GF-D8 (cell line): Measurements from ENCODE around the gene PRSS53.
"Not testable (repeated sequence)": the region's sequence is repeated elsewhere in the genome, so short reads cannot be mapped to it uniquely, and the experiment has no call there.

ENCODE experiments used
- DNase-seq: peaks from one replicate; lab custom pipeline; 2025; lab: John Stamatoyannopoulos, UW

The PRSS53 gene

DNA sequence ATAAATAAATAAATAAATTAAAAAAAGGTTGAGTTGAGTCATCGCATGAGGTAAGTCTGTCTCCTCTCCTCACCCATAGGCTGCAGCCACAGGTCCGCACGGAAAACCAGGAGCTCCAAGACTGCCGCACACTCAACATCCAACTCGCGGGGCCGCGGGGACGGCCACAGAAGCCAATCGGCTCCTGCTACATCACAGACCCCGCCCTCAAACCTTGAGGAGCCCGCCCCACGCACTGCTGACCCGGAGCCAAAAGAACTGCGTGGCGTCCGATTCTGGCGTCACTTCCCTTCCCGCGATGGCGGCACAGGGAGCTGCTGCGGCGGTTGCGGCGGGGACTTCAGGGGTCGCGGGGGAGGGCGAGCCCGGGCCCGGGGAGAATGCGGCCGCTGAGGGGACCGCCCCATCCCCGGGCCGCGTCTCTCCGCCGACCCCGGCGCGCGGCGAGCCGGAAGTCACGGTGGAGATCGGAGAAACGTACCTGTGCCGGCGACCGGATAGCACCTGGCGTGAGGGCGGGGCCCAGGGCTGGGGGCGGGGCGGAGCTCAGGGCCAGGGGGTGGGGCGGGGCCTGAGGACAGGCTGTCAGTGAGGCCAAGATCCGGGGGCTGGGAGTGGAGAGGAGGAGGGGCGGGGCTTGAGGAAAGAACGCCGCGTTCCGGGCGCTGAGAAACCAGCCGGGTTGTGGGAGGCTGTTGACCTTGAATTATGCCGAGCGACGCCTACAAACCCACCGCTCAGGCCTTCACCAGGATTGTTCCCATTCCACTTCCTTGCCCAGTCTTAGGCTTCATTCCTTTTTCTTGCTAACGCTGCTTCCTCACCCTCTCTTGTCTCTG, 28.9 kb upstream of the PRSS53 start, which contains the start of gene KAT8:
KAT8 (plus strand) TSS at position 281 of the 839 bp plus-strand sequence; CDS start at position 299, 18 bp downstream.
- DNase-seq, result peak; percentile 94

DNA sequence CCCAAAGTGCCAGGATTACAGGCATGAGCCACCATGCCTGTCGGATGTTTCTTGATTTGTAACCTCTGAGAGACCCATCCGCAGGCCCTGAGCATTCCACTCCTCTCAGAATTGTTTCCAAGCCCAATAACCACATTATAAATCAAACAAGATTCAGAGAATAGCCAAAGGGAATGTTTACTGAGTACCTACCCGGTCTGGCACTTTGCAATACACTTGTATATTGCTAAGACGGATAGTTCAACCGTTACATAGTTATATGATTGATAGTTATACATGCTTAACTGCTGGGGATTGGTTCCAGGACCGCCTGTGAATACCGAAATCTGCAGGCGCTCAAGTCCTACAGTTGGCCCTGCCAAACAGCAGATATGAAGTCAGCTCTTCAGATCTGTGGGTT, 25.7 kb upstream of the PRSS53 start:
- DNase-seq, result no peak

DNA sequence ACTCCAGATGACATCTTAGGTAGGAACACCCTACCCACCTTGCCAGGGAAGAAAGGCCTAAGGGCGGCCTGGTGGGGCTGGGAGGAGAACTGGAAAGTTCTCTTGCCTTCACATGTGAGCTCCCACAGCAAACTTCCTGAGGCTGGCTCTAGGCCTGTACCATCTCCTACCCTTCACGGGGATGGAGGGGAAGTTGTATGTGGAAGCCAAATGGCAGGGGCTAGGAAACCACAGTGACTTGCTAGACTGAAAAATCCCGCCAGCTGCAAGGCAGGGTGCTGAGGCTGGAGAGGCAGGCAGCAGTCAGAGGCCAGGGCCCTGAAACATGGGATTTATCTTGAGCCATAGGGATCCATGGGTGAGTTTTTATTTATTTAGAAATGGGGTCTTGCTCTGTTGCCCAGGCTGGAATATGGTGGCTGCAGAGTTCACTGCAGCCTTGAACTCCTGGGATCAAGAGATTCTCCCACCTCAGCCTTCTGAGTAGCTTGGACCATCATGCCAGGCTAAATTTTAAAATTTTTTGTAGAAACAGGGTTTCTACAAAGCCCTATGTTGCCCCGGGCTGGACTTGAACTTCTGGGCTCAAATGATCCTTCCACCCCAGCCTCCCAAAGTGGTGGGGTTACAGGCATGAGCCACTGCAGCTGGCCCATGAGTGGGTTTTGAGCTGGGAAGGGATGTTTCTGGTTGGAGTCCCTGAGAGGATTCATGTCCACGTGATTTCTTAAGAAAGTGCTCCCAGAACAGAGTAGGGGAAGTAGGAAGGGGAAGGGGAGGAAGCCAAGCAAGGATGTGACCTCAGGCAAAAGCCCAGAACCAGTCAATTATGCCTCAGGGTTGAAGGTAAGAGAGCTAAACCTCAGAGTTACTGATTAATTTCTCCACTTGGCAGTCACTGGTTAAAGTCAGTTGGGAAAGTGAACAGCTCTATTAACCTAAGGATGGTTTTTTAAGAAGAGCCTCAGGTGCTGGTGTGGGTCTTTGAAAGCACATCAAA, 24.7 kb upstream of the PRSS53 start:
- peak; percentile 79 for DNase-seq

DNA sequence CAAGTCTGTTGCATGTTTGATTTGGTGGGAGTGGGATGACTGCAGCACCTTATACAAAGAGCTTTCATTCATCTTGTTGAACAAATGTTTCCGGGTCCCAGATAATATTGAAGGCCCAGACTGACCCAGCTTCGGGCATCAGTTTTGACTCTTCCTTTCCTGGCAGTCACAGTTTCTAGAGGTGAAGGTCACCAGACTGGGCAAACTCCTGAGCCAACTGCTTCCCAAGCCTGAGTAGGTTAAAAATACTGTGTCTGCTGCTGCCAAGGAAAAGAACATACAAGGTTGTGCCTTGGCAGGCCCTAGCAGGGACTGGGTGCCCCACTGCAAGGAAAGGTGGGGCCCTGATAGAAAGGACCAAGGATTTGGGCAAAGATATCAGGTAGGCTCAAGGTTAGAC, 24.0 kb upstream of the PRSS53 start:
- no peak for DNase-seq

DNA sequence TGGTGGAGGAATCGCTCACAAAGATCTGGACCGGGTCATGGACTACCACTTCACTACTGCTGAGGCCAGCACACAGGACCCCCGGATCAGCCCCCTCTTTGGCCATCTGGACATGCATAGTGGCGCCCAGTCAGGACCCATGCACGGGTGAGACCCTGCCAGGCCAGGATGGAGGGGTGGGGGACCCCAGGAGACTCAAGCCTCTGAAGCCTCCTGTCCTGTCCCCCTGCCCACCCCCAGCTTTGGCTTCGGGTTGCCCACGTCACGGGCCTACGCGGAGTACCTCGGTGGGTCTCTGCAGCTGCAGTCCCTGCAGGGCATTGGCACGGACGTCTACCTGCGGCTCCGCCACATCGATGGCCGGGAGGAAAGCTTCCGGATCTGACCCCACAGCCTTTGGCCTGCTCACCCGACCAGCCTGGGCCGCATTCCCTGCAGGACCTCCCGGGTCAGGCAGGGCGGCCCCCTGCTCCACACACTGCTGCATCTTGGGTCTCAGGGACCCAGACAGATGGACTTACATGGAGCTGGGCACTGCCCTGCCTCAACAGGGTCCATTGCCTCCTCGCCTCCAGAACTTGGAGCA, 23.2 kb upstream of the PRSS53 start:
- no peak for DNase-seq

DNA sequence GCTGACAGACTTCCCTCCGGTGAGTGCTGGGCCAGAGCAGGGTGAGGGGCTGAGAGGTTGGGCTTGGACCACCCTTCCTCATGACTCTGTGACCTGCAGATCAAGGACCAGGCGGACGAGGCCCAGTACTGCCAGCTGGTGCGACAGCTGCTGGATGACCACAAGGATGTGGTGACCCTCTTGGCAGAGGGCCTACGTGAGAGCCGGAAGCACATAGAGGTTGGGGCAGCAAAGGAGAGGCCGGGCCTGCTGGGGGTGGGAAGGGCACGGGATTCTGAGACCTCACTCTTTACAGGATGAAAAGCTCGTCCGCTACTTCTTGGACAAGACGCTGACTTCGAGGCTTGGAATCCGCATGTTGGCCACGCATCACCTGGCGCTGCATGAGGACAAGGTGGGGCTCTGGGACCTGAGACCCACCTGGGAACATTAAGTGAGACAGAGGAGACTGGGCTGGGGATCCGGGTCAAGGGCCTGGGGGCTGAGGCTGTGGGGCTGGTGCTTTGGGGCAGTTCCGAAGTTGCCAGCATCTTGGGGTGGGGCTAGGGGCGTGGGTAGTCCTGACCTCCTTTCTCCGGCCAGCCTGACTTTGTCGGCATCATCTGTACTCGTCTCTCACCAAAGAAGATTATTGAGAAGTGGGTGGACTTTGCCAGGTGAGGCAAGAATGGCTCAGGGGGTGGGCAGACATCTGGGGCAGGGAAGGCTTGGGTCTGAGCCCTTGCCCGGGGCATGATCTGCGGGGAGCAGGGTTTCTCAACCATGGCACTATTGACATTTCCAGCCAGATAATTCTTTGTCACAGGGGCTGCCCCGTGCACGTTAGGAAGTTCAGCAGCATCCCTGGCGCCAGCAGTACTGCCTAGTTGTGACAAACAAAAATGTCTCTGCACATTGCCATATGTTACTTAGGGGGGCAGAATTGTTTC, 21.6 kb upstream of the PRSS53 start:
- DNase-seq, result no peak

DNA sequence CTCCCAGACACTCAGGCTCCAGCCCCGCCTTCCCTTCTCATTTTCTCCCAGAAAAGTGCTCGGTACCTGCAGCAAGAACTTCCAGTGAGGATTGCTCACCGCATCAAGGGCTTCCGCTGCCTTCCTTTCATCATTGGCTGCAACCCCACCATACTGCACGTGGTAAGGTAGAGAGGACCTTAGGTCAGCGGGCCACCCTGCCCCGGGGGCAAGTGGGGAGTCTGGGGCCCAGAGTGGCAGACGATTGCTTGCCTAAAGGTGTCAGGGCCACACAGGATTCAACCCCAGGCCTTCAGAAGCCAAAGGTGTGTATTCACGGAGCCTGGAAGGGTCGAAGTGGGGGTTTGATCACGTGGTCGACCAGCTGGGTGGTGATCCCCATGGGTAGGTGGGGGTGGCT, 20.9 kb upstream of the PRSS53 start:
- no peak for DNase-seq

DNA sequence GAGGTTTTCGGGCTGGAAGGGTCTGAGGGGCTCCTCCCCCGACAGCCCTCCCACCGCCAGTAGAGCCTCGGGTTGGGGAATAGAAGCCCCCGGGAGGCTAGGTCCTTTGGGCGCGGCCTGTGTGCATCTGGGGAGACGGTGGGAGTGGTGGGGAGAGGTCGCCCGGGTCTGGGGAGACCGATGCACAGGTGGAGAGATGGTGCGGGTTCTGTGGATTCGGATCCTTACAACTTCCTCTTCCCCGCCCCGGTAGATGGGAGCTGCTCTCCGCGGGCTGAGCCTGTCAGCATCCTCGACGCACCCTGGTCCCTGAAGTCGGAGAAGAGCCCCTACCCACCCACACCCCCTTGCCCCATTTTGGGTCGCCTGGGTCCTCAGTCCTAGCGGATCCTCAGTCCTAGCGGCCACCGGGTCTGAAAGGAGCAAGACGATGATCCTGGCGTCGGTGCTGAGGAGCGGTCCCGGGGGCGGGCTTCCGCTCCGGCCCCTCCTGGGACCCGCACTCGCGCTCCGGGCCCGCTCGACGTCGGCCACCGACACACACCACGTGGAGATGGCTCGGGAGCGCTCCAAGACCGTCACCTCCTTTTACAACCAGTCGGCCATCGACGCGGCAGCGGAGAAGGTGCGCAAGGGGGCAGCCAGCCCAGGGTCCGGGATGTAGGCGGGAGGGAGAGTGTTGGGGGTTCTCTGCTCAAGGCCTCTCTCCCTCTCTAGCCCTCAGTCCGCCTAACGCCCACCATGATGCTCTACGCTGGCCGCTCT, 20.2 kb upstream of the PRSS53 start:
- DNase-seq, result no peak

DNA sequence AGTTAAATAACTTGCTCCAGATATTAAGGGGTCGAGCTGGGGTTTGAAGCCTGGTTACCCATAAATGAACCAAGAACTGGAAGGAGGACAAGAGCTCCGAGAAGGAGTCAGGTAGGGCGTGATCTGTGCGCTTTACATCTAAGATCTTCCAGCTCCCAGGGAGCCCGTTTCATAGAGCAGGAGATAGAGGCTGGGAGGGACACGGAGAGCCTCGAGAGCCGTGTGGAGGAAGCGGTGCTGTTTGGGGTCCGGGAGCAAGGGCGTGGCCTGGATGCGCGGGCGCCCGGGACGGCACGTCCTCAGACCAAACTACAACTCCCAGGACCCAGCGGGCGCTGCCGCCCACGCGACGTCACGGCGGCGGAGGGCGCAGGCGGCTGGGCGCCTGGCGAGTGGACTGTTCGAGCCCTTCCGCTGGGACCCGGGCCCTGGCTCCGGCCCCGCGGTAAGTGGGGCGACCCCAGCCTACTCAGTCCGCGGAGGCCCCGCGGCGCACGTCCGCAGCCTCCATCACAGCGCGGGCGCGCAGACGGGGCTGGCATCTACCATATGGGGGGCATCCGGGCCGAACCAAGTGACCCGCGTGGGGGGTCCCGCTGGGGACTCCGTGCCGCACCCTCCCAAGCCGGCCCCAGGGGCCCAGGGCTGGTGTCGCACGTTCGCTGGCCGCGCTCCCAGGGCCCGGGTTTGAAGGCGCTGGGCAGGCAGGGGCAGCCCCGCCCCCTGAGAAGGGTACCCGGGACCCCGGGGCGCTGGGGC, 19.5 kb upstream of the PRSS53 start, which contains the start of gene BCKDK:
BCKDK (plus strand) TSS at position 352 of the 759 bp plus-strand sequence. CDS start 838 bp downstream, outside the sequence.
- DNase-seq, result peak; percentile 28

DNA sequence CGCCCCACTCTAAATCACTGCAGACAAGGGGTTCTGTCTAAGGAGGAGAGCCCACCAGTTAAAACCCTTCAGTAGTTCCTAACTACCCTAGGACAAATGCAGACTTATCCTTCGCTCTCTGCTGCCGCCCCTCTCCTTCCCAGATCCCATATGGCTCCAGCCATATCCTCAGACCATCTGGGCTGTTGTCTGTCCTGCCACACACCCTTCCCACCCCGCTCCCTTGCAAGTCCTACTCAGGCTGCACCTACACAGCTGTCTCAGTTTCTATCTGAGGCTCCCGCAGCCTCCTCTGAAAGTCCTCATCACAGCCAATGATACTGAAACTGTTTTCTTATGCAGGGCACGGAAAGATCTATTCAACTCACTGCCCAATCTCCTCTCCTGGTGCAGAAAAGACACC, 18.7 kb upstream of the PRSS53 start:
- DNase-seq, result no peak

DNA sequence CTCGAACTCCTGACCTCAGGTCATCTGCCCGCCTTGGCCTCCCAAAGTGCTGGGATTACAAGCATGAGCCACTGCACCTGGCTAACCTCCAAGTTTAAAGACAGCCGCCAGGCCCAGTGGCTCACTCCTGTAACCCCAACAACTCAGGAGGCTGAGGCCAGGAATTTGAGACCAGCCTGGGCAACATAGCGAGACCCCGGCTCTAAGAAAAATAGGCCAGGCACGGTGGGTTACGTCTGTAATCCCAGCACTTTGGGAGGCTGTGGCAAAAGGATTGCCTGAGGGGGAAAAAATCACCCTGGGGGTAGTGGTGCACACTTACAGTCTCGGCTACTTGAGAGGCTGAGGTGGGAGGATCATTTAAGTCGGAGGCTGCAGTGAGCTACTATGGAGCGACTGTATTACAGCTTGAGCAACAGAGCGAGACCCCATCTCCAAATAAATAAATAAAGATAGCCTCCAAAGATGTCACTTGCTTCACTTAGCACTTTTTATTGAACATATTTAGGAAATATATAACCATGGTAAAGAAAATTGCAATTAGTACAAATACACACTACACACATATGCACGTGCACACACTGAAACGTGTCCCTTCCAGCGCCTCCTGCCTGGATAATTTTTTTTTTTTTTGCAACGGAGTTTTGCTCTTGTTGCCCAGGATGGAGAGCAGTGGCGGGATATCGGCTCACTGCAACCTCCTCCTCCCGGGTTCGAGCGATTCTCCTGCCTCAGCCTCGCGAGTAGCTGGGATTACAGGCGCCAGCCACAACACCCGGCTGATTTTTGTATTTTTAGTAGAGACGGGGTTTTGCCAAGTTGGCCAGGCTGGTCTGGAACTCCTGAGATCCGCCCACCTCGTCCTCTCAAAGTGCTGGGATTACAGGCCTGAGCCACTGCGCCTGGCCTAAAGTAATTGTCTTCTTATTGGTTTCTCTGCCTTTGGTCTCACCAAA, 18.0 kb upstream of the PRSS53 start:
- DNase-seq, result no peak

DNA sequence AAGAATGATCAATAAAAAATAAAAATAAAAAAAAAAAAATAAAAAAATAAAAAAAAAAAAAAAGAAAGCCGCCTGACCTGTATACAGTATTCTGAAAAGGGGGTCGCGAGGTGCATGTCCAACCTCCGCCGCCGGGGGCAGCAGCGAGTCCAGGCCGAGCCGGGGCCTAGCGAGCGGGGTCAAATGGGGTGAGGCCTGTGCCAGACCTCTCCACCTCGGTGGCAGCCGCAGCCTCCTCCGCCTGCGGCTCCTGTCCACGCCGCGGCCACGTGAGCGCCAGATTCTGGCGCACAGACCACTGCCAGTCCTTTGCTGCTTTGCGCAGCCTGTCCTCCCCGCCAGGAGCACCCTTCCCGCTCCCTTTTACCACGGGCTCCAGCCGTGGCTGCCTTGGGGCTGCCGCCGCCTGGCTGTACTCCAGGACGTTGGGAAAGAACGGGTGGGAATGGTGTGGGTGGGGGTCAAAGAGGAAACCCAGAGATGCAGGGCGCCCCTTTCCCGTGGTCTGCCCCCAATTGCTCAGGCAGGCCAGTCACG, 17.0 kb upstream of the PRSS53 start:
- peak; percentile 78 for DNase-seq

DNA sequence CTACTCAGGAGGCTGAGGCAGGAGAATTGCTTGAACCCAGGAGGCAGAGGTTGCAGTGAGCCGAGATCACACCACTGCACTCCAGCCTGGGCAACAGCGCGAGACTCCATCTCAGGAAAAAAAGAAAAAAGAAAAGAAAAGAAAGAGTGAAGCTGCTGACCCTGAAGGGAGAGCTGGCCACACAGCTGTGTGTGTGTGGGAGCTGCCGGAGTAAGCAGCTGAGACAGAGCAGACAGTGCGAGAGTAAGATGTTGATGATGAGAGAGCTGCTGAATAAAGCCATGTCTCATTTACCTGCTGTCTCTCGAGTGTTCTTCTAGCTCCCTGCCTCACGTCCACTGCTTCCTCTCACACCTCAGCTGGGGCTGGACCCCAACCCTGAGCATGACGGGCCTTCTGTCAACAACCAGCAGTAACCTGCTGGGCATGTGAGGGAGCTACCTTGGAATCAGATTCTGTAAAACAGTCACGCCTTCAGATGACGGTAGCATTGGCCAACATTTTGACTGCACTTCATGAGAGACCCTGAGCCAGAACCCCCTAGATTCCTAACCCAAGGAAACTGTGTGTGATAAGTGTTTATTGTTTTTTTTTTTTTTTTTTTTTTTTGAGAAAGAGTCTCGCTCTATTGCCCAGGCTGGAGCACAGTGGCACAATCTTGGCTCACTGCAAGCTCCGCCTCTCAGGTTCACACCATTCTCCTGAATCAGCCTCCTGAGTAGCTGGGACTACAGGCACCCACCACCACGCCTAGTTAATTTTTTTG, 12.3 kb upstream of the PRSS53 start:
- not testable (repeated sequence) for DNase-seq

DNA sequence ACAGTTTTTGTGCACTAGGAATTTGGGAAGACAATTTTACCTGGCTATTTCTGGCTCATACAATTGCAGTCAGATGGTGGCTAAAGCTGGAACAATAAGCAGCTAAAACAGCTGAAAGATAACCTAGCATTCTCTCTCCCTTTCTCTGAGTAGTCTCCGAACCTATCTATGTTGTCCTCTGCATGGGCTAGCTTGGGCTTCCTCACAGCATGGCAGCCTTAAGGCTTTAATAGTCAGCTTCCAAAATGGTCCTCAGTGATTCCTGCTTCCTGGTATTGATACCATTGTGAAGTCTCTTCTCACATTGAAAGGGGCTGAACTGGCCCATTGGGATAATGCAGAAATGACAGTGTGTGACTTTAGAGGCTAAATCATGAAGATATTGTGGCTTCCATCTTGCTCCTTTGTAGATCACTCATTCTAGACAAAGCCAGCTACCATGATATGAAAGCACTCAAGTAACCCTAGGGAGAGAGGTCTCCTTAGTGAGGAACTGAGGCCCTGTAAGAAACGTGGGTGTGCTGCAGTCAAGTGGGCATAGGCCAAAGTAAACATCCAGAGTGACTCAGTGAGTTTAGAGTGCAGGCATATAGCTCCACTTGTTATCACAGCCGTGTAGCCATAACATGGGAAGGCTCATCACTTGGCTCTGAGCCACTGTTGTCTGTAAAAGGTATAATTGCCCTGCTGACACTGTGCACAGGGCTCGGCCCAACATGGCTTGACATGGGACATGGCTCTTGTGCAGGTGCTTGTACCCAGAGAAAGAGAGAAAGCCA, 11.3 kb upstream of the PRSS53 start:
- DNase-seq, result no peak

DNA sequence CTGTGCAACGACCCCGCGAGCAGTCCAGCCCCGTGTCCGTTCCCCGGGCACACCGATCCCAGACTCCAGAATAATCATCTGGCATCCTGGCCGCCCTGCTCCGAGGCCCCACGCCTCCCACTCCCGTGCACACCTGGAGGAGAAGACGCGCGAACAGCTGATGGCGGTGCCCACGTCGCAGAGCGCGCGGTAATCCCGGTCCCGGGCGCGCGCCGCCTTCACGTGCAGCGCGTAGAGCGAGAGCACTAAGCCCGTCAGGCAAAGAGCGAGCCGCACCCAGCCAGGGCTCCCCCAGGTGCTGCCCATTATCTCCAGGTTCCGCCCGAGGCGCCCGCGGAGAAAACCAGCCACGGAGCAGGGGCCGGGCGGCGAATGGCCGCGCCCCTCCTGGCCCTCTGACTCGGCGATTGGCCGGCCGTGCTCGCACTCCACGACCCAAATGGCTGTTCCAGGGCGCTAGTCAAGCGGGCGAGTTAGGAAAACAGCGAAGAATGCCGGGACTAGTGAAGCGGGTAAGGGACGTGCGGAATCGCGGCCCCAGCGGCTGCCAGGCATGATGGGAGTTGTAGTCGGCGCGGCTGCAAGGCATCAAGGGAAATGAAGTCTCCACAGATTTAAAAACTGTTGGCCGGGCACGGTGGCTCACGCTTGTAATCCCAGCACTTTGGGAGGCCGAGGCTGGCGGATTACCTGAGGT, 5.8 kb upstream of the PRSS53 start, which contains the start of gene VKORC1:
VKORC1 (minus strand) TSS at position 374 of the 697 bp plus-strand sequence; CDS start at position 306, 68 bp downstream.
- DNase-seq, result peak; percentile 92

DNA sequence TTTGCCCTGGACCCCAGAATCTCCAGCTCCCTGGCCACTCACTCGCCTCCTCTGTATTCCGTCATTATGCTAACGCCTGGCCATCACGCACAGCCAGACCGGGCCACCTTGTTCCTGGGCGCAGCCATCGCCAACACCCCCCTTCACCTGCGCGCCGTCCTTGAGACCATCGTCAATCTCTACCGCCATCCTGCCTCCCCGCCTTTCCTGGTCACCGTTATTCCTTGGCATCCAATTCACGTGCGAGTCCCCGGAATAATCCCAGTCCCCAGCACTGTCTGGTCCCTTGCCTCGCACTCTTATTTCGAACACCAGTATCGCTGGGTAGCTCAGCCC, 5.3 kb upstream of the PRSS53 start:
- DNase-seq, result no peak
